ENCODE results near the gene RCCD1. TPM values are rescaled to one million over a fixed set of nuclear protein-coding genes. Genes with fewer than 3 reads are reported as not detected.

The RCCD1 gene
- total RNA-seq, 2 experiments from 2014 or later: 35.4 to 50.1 TPM

GRCh38 chr15:90968434-90968833, 13.8 kb downstream of the RCCD1 start:
- CTCF ChIA-PET: interaction anchor here (1.9 kb wide), 1 partner anchor 12 kb away, joined by 9 read pairs; no protein-coding TSS in a partner anchor
- DNase-seq (no peak), ATAC-seq (no peak)
- H3K4me1 Mint-ChIP-seq: peaks cover 2% of the 10 kb centered on the region
- H3K36me3 Mint-ChIP-seq: peaks cover 65% of the 10 kb centered on the region
- H3K27me3 Mint-ChIP-seq: no peaks in the 10 kb centered on the region
- H3K27ac Mint-ChIP-seq: no peak overlapping the region
- no peak overlapping the region for H3K4me3 Mint-ChIP-seq
- no peaks in the 10 kb centered on the region for H3K9me3 Mint-ChIP-seq (ENCODE audit: low read depth)

DNA sequence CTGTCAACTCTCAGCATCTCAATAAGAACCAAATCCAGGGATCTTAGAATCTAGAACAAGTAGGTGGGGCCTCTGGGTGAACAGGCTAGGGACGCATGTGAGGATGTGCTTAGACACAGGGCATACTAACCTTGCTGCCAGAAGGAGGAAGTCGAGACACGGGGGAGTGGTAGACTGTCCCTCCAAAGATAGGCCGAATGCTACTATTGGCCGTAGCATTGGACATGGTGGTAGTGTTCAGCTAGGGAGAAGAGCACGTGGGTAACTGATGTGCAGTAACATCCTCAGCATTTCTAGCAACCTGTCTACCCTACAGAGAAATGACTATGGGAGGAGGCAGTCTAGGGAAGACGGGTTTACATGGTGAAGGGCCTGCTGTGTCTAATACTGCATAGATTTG, 15.6 kb downstream of the RCCD1 start:
- Mint-ChIP-seq H3K4me1 (peaks cover under 1% of the 10 kb centered on the region), H3K36me3 (peaks cover 70% of the 10 kb centered on the region), H3K4me3 (no peak overlapping the region), H3K27ac (no peak overlapping the region), H3K9me3 (ENCODE audit: low read depth) (no peaks in the 10 kb centered on the region), H3K27me3 (no peaks in the 10 kb centered on the region)
- CTCF ChIA-PET: interaction anchor here (3.1 kb wide), 1 partner anchor 13 kb away, joined by 16 read pairs; no protein-coding TSS in a partner anchor
- DNase-seq (no peak), ATAC-seq (no peak)

- Mint-ChIP-seq H3K4me3 (no peak overlapping the region), H3K27ac (no peak overlapping the region), H3K4me1 (no peaks in the 10 kb centered on the region), H3K9me3 (ENCODE audit: low read depth) (no peaks in the 10 kb centered on the region), H3K27me3 (no peaks in the 10 kb centered on the region), H3K36me3 (peaks cover 67% of the 10 kb centered on the region)
- no peak for DNase-seq
- CTCF ChIA-PET: interaction anchor here (3.1 kb wide), 1 partner anchor 15 kb away, joined by 16 read pairs; no protein-coding TSS in a partner anchor
- ATAC-seq: no peak
Observed at GRCh38 chr15:90972133-90972532, 17.4 kb downstream of the RCCD1 start.

DNA sequence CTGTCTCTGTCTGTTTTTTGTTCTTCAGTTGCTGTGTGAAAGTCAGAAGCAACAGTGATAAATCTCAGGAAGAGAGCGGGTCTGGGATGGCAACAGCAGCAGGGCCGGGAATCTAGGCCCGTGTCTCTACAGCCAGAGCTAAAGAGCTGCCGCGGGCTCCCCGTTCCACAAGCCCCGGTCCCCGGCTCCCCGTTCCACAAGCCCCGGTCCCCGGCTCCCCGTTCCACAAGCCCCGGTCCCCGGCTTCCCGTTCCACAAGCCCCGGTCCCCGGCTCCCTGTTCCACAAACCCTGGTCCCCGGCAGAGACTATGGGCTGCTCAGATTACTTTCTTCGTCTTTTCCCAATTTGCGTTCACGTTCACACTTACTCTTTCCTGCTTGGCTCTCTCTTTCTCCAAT, 19.5 kb downstream of the RCCD1 start:
- CTCF ChIA-PET: no interaction called here
- Mint-ChIP-seq H3K4me1 (no peaks in the 10 kb centered on the region), H3K36me3 (peaks cover 63% of the 10 kb centered on the region), H3K27me3 (no peaks in the 10 kb centered on the region), H3K27ac (no peak overlapping the region), H3K4me3 (no peak overlapping the region), H3K9me3 (ENCODE audit: low read depth) (no peaks in the 10 kb centered on the region)
- ATAC-seq (no peak), DNase-seq (no peak)

DNA sequence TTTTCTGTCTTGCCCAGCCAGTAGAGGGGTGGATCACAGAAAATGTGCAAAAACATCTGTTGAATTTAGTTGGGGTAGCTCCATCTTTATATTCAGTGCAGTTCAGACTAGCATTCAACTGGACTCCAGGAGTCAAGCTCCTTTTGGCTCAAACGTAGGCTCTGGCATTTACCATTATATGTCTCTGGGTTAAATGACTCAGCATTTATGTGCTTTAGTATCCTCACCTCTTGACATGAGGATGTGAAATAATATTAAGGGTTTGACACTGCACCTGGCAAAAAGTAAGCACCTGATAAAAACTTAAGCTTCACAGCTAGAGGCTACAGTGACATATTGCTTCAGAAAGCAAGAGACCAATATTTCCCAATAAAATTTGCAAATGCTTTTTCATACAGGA, 24.9 kb downstream of the RCCD1 start:
- DNase-seq (no peak), ATAC-seq (no peak)
- Mint-ChIP-seq H3K4me1 (peaks cover 27% of the 10 kb centered on the region), H3K27ac (peak overlapping the region; percentile 45), H3K4me3 (no peak overlapping the region), H3K9me3 (ENCODE audit: low read depth) (no peaks in the 10 kb centered on the region), H3K36me3 (peaks cover 77% of the 10 kb centered on the region), H3K27me3 (no peaks in the 10 kb centered on the region)
- CTCF ChIA-PET: interaction anchor here (0.9 to 3.6 kb wide), 5 partner anchors 23 to 70 kb away, joined by 3 to 21 read pairs (median 4); no protein-coding TSS in a partner anchor

GRCh38 chr15:90981681-90982080, 27.0 kb downstream of the RCCD1 start:
- no peak for DNase-seq
- Mint-ChIP-seq H3K9me3 (ENCODE audit: low read depth) (no peaks in the 10 kb centered on the region), H3K4me3 (no peak overlapping the region), H3K36me3 (peaks cover 73% of the 10 kb centered on the region), H3K4me1 (peaks cover 36% of the 10 kb centered on the region), H3K27ac (peak overlapping the region; percentile 4), H3K27me3 (no peaks in the 10 kb centered on the region)
- ATAC-seq: no peak
- CTCF ChIA-PET: interaction anchor here (0.5 to 1.3 kb wide), 4 partner anchors 17 to 51 kb away, joined by 3 to 4 read pairs (median 4); no protein-coding TSS in a partner anchor

DNA sequence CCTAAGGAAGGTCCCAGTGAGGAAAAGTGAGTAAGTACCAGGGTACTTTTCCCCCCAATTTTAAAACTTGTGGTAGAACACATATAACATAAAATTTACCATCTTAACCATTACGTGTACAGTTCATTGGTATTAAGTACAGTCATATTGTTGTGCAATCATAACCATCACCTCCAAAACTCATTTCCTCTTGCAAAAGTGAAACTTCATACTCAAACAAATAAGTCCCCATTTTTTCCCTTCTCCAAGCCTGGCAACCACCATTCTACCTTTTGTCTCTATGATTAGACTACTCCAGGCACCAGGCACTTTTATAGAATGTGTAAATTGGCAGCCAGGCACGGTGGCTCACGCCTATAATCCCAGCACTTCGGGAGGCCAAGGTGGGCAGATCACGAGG, 27.5 kb downstream of the RCCD1 start:
- CTCF ChIA-PET: interaction anchor here (1.2 to 1.5 kb wide), 2 partner anchors 11 to 25 kb away, joined by 3 to 4 read pairs; no protein-coding TSS in a partner anchor
- no peak for DNase-seq
- ATAC-seq: peak; percentile 12
- H3K27ac Mint-ChIP-seq: peak overlapping the region; percentile 34
- no peaks in the 10 kb centered on the region for H3K27me3 Mint-ChIP-seq
- no peaks in the 10 kb centered on the region for H3K9me3 Mint-ChIP-seq (ENCODE audit: low read depth)
- peaks cover 38% of the 10 kb centered on the region for H3K4me1 Mint-ChIP-seq
- H3K36me3 Mint-ChIP-seq: peaks cover 74% of the 10 kb centered on the region
- no peak overlapping the region for H3K4me3 Mint-ChIP-seq

DNA sequence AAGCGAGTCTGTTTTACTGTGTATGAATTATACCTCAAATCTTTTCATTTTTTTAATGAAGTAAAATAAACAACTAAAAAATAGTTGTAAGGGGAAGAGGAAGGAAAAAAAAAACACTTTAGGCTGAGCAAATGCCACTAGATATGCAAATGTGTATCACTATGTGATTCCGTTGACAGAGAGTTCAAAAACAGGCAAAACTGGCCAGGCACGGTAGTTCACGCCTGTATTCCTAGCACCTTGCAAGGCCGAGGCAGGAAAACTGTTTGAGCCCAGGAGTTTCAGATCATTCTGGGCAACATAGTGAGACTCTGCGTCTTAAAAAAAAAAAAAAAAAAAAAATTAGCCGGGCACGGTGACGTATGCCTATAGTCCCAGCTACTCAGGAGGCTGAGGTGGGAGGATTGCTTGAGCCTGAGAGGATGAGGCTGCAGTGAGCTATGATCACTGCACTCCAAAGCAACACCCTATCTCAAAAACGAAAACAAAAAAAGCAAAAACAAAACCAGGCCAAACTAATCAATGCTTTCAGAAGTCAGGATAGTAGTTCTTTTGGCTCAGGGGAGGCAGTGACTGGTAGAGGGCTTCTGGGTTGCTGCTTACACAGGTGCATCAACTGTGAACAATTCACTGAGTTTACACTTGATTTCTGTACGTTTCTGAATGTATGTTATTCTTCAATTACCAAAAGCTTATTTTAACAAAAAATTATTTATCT, 32.3 kb downstream of the RCCD1 start:
- Mint-ChIP-seq H3K4me1 (peaks cover 63% of the 10 kb centered on the region), H3K36me3 (peaks cover 49% of the 10 kb centered on the region), H3K27ac (no peak overlapping the region), H3K4me3 (no peak overlapping the region), H3K27me3 (no peaks in the 10 kb centered on the region), H3K9me3 (ENCODE audit: low read depth) (no peaks in the 10 kb centered on the region)
- CTCF ChIA-PET: interaction anchor here (0.8 to 2.3 kb wide), 7 partner anchors 10 to 46 kb away, joined by 3 to 15 read pairs (median 4); no protein-coding TSS in a partner anchor
- ATAC-seq (peak; percentile 50), DNase-seq (no peak)

DNA sequence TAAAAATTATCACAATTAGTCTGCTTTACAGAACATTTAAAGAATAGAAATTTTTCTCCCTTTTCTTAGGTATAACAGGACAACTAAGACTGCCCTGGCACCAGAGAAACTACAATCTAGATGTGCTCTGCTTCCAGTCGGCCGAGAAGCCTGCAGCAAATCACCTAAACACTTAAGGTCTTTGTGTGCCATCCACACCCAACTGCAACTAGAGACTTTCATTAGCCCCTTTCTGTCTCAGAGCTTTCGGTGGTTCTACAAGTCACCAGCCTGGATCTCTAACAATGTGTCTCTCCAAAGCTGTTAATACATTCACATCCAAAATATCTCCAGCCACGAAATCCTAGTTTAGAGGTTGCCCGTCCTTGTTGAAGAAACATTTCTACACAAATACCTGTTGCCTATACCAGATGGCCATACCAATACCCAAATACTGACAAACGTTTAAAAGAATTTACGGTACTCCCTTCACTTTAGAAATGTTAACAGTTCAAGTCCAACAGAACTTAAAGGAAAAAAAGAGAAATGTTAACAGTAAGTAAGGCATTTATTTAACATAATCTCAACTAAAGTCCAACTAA, 33.0 kb downstream of the RCCD1 start:
- DNase-seq: no peak
- no peaks in the 10 kb centered on the region for H3K27me3 Mint-ChIP-seq
- peak overlapping the region; percentile 9 for H3K27ac Mint-ChIP-seq
- peaks cover 64% of the 10 kb centered on the region for H3K4me1 Mint-ChIP-seq
- CTCF ChIA-PET: interaction anchor here (0.8 to 2.3 kb wide), 6 partner anchors 9 to 45 kb away, joined by 3 to 15 read pairs (median 4); no protein-coding TSS in a partner anchor
- no peaks in the 10 kb centered on the region for H3K9me3 Mint-ChIP-seq (ENCODE audit: low read depth)
- no peak overlapping the region for H3K4me3 Mint-ChIP-seq
- H3K36me3 Mint-ChIP-seq: peaks cover 48% of the 10 kb centered on the region
- ATAC-seq: no peak

- H3K27ac Mint-ChIP-seq: peak overlapping the region; percentile 34
- no peak overlapping the region for H3K4me3 Mint-ChIP-seq
- H3K9me3 Mint-ChIP-seq (ENCODE audit: low read depth): no peaks in the 10 kb centered on the region
- H3K27me3 Mint-ChIP-seq: no peaks in the 10 kb centered on the region
- ATAC-seq (no peak), DNase-seq (no peak)
- peaks cover 64% of the 10 kb centered on the region for H3K4me1 Mint-ChIP-seq
- H3K36me3 Mint-ChIP-seq: peaks cover 46% of the 10 kb centered on the region
- CTCF ChIA-PET: interaction anchor here (0.9 to 2.3 kb wide), 5 partner anchors 9 to 42 kb away, joined by 3 to 15 read pairs (median 4); no protein-coding TSS in a partner anchor
Observed at GRCh38 chr15:90988296-90988695, 33.6 kb downstream of the RCCD1 start.

DNA sequence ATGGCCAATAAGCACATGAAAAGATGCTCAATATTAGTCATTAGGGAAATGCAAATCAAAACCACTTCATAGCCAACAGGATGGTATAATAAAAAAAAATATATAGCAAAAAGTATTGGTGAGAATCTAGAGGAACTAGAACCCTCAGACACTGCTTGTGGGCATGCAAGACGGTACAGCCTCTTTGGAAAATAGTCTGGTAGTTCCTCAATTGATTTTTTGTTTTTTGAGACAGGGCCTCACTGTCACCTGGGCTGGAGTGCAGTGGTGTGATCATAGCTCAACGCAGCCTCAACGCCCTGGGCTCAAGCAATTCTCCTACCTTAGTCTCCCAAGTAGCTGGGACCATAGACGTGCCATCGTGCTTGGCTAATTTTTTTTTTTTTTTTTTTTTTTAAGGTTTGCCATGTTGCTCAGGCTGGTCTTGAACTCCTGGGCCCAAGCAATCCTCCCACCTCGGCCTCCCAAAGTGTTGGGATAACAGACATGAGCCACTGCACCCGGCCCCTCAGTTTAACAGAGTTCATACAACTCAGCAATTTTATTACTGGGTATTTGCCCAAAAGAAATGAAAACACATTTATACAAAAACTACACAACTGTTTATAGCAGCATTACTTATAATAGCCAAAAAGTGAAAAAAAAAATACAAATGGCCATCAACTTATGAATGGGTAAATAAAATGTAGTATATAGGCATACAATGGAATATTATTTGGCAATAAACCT, 34.5 kb downstream of the RCCD1 start:
- peaks cover 59% of the 10 kb centered on the region for H3K4me1 Mint-ChIP-seq
- H3K27me3 Mint-ChIP-seq: no peaks in the 10 kb centered on the region
- CTCF ChIA-PET: no interaction called here
- DNase-seq (no peak), ATAC-seq (no peak)
- no peaks in the 10 kb centered on the region for H3K9me3 Mint-ChIP-seq (ENCODE audit: low read depth)
- H3K36me3 Mint-ChIP-seq: peaks cover 42% of the 10 kb centered on the region
- H3K27ac Mint-ChIP-seq: no peak overlapping the region
- H3K4me3 Mint-ChIP-seq: no peak overlapping the region

- CTCF ChIA-PET: interaction anchor here (0.6 to 1.6 kb wide), 3 partner anchors 34 to 1752 kb away, joined by 3 to 4 read pairs (median 3); no protein-coding TSS in a partner anchor
Observed at GRCh38 chr15:90990446-90990845, 35.8 kb downstream of the RCCD1 start.

More at GRCh38 chr15:90990446-90990845, 35.8 kb downstream of the RCCD1 start:
- Mint-ChIP-seq H3K4me1 (peaks cover 54% of the 10 kb centered on the region), H3K9me3 (ENCODE audit: low read depth) (no peaks in the 10 kb centered on the region), H3K36me3 (peaks cover 37% of the 10 kb centered on the region), H3K27me3 (no peaks in the 10 kb centered on the region), H3K4me3 (no peak overlapping the region), H3K27ac (no peak overlapping the region)
- DNase-seq: no peak
- no peak for ATAC-seq

All from activated CD8-positive, alpha-beta memory T cell treated with anti-CD3 and anti-CD28 coated beads, Interleukin-2, amount 10 ng/mL, durations not matched to agents 7 days and 5 days (primary cell).